ENCODE results near the gene CENPN. TPM values are rescaled to one million over a fixed set of nuclear protein-coding genes. Genes with fewer than 3 reads are reported as not detected.

CENPN gene
- total RNA-seq, 1 experiment from 2014 or later: 109 TPM

DNA sequence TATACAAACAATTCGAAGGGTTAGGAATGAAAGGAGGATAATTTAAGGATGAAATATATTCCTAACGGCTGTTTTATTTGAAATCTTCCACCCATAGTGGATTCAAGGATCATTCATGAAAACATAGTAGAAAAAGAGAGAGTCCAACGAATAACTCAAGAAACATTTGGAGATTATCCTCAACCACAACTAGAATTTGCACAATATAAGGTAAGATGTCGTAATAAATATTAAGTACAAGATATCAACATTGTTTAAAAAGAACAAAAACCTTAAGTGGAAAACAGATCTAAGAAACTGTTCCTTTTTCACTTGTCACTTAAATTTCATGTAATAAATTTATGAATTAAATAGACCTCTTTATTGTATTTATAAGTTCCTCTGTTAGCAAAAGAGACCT is 19.4 kb downstream of the CENPN start:
- no peak for DNase-seq (ENCODE audit: low read depth in 1 of 2, low spot score in 2 of 2)
- no peak overlapping the region for H3K27ac ChIP-seq
- H3K36me3 ChIP-seq: peaks cover 83% of the 10 kb centered on the region
- no peak overlapping the region for H3K4me3 ChIP-seq
- no peaks in the 10 kb centered on the region for H3K9me3 ChIP-seq (replicated peaks)
- no peaks in the 10 kb centered on the region for H3K27me3 ChIP-seq (replicated peaks)
- no peaks in the 10 kb centered on the region for H3K4me1 ChIP-seq (replicated peaks)

DNA sequence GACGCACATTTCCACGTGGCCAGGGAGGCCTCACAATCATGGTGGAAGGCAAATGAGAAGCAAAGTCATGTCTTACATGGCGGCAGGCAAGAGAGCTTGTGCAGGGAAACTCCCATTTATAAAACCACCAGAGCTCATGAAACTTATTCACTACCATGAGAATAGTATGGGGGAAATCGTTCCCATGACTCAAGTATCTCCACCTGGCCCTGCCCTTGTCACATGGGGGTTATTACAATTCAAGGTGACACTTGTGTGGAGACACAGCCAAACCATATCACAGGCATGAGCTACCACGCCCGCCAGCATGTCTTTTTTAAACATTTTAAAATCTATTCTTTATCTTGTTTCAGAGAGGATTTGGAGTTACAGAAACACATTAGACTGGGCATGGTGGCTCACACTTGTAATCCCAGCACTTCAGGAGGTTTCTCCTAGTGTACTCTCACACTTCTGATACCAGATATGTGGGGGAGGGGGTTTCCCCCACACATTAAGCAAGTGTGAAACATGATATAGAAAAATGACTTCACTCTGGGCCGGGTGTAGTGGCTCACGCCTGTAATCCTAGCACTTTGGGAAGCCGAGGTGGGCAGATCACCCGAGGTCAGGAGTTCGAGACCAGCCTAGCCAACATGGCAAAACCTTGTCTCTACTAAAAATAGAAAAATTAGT is 23.1 kb downstream of the CENPN start:
- Histone ChIP-seq H3K9me3 (replicated peaks) (no peaks in the 10 kb centered on the region), H3K4me1 (replicated peaks) (no peaks in the 10 kb centered on the region), H3K4me3 (no peak overlapping the region), H3K27me3 (replicated peaks) (no peaks in the 10 kb centered on the region), H3K36me3 (peaks cover 48% of the 10 kb centered on the region), H3K27ac (no peak overlapping the region)
- DNase-seq (ENCODE audit: low read depth in 1 of 2, low spot score in 2 of 2): no peak

GRCh38 chr16:81035398-81035974 is 28.5 kb downstream of the CENPN start, which contains the start of gene ATMIN:
Gene ATMIN, plus strand, starts transcription at chr16:81035842. Its CDS starts 29 bp downstream, at chr16:81035871.
- Histone ChIP-seq H3K9me3 (replicated peaks) (no peaks in the 10 kb centered on the region; the same call in 1 of the 2 replicates), H3K4me3 (peak within 1 kb of the TSS; percentile 97)
- DNase-seq (ENCODE audit: low read depth in 1 of 2, low spot score in 2 of 2): peak; percentile 68 to 78

GRCh38 chr16:81035975-81036750 is 29.1 kb downstream of the CENPN start:
- Histone ChIP-seq H3K27me3 (replicated peaks) (no peaks in the 10 kb centered on the region), H3K9me3 (replicated peaks) (no peaks in the 10 kb centered on the region; the same call in 1 of the 2 replicates), H3K36me3 (peaks cover 20% of the 10 kb centered on the region), H3K4me1 (replicated peaks) (0 out of 2 replicates have a peak, but pooled peaks cover 10% of the 10 kb centered on the region), H3K27ac (no peak overlapping the region), H3K4me3 (peak overlapping the region; percentile 97)
- peak in 1 of 2 experiments; percentile 44 for DNase-seq (ENCODE audit: low read depth in 1 of 2, low spot score in 2 of 2)

More at GRCh38 chr16:81035398-81035974, 28.5 kb downstream of the CENPN start, which contains the start of gene ATMIN:
- no peaks in the 10 kb centered on the region for H3K27me3 ChIP-seq (replicated peaks)
- peaks cover 17% of the 10 kb centered on the region for H3K36me3 ChIP-seq
- no peak within 1 kb of the TSS for H3K27ac ChIP-seq
- H3K4me1 ChIP-seq (replicated peaks): 0 out of 2 replicates have a peak, but pooled peaks cover 10% of the 10 kb centered on the region

DNA sequence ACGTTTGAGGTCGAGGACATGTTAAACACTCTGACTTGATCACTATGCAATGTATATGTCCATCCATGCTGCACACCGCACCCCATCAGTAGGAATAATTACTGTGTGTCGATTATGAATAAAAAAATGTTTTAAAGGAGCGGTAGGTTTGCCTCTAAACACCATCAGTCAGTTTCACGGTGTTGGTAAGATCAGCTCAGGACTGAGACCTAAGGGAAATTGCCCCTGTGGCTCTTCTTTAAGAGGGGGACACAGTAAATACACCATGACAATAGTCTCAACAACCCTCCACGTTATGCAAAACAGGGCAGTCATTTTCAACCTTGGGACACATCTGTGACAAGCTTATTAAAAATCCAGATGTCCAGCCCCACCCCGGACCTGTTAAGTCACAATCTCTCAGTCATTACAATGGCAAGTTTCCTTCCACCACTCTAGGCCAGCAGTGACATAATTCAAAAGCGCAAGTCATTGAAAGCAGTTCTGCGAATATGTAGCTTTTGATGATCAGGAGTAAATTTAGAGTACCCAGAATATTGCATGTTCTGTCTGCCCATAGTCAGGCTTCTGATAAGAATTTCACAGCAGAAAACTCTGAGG is 29.8 kb downstream of the CENPN start:
- no peaks in the 10 kb centered on the region for H3K27me3 ChIP-seq (replicated peaks)
- H3K4me3 ChIP-seq: peak overlapping the region; percentile 97
- 0 out of 2 replicates have a peak, but pooled peaks cover 10% of the 10 kb centered on the region for H3K4me1 ChIP-seq (replicated peaks)
- no peaks in the 10 kb centered on the region; the same call in 1 of the 2 replicates for H3K9me3 ChIP-seq (replicated peaks)
- DNase-seq (ENCODE audit: low read depth in 1 of 2, low spot score in 2 of 2): no peak
- no peak overlapping the region for H3K27ac ChIP-seq
- peaks cover 26% of the 10 kb centered on the region for H3K36me3 ChIP-seq

GRCh38 chr16:81040131-81040530 is 33.1 kb downstream of the CENPN start:
- Histone ChIP-seq H3K4me1 (replicated peaks) (0 out of 2 replicates have a peak, but pooled peaks cover 10% of the 10 kb centered on the region), H3K9me3 (replicated peaks) (no peaks in the 10 kb centered on the region; the same call in 1 of the 2 replicates), H3K36me3 (peaks cover 46% of the 10 kb centered on the region), H3K4me3 (no peak overlapping the region), H3K27me3 (replicated peaks) (no peaks in the 10 kb centered on the region), H3K27ac (no peak overlapping the region)
- no peak for DNase-seq (ENCODE audit: low read depth in 1 of 2, low spot score in 2 of 2)

GRCh38 chr16:81040842-81041241 is 33.8 kb downstream of the CENPN start:
- DNase-seq (ENCODE audit: low read depth in 1 of 2, low spot score in 2 of 2): no peak
- H3K27me3 ChIP-seq (replicated peaks): no peaks in the 10 kb centered on the region
- H3K4me3 ChIP-seq: no peak overlapping the region
- H3K27ac ChIP-seq: no peak overlapping the region
- H3K9me3 ChIP-seq (replicated peaks): no peaks in the 10 kb centered on the region
- 0 out of 2 replicates have a peak, but pooled peaks cover 10% of the 10 kb centered on the region for H3K4me1 ChIP-seq (replicated peaks)
- H3K36me3 ChIP-seq: peaks cover 51% of the 10 kb centered on the region

- Histone ChIP-seq H3K4me3 (no peak overlapping the region), H3K4me1 (replicated peaks) (0 out of 2 replicates have a peak, but pooled peaks cover 4% of the 10 kb centered on the region), H3K9me3 (replicated peaks) (no peaks in the 10 kb centered on the region), H3K27ac (no peak overlapping the region), H3K27me3 (replicated peaks) (no peaks in the 10 kb centered on the region), H3K36me3 (peaks cover 54% of the 10 kb centered on the region)
- DNase-seq (ENCODE audit: low read depth in 1 of 2, low spot score in 2 of 2): no peak
These were observed 34.7 kb downstream of the CENPN start for GRCh38 chr16:81041696-81042095.

- DNase-seq (ENCODE audit: low read depth in 1 of 2, low spot score in 2 of 2): no peak
- H3K27me3 ChIP-seq (replicated peaks): no peaks in the 10 kb centered on the region
- no peak overlapping the region for H3K4me3 ChIP-seq
- peaks cover 51% of the 10 kb centered on the region for H3K36me3 ChIP-seq
- no peaks in the 10 kb centered on the region for H3K9me3 ChIP-seq (replicated peaks)
- H3K27ac ChIP-seq: no peak overlapping the region
- H3K4me1 ChIP-seq (replicated peaks): no peaks in the 10 kb centered on the region
These were observed 35.8 kb downstream of the CENPN start for GRCh38 chr16:81042821-81043220.

GRCh38 chr16:81053761-81054160 is 46.7 kb downstream of the CENPN start:
- Histone ChIP-seq H3K4me1 (replicated peaks) (no peaks in the 10 kb centered on the region), H3K4me3 (no peak overlapping the region), H3K27ac (no peak overlapping the region), H3K27me3 (replicated peaks) (no peaks in the 10 kb centered on the region), H3K36me3 (no peaks in the 10 kb centered on the region), H3K9me3 (replicated peaks) (peaks cover 2% of the 10 kb centered on the region; the same call in 1 of the 2 replicates)
- DNase-seq (ENCODE audit: low read depth in 1 of 2, low spot score in 2 of 2): no peak

- H3K27me3 ChIP-seq (replicated peaks): no peaks in the 10 kb centered on the region
- no peaks in the 10 kb centered on the region for H3K9me3 ChIP-seq (replicated peaks)
- H3K4me3 ChIP-seq: no peak overlapping the region
- no peaks in the 10 kb centered on the region for H3K4me1 ChIP-seq (replicated peaks)
- H3K27ac ChIP-seq: no peak overlapping the region
- H3K36me3 ChIP-seq: no peaks in the 10 kb centered on the region
- DNase-seq (ENCODE audit: low read depth in 1 of 2, low spot score in 2 of 2): no peak
These were observed 53.7 kb downstream of the CENPN start for GRCh38 chr16:81060576-81061306.

DNA sequence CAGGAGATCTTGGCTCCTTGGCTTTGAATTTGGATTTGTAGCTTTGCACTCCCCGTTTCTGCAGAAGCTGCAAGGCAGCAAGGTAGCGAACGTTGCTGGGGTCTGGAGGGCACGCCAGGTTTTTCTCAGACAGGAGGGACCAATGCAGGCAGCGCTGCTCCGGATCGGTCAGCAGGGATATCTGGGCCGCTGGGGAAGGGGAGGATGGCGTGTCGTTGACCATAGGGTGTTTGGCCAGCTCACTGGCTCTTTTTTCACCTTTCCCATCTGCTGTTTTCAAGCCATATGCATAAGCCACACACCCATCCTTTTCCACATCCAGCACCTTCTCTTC is 54.3 kb downstream of the CENPN start:
- H3K9me3 ChIP-seq (replicated peaks): no peaks in the 10 kb centered on the region
- no peaks in the 10 kb centered on the region for H3K27me3 ChIP-seq (replicated peaks)
- H3K36me3 ChIP-seq: no peaks in the 10 kb centered on the region
- H3K27ac ChIP-seq: no peak overlapping the region
- no peaks in the 10 kb centered on the region for H3K4me1 ChIP-seq (replicated peaks)
- no peak overlapping the region for H3K4me3 ChIP-seq
- DNase-seq (ENCODE audit: low read depth in 1 of 2, low spot score in 2 of 2): no peak
